Endothelial cell of hepatic sinusoid (primary cell): Measurements from ENCODE around the gene NUP50.

ENCODE experiments used
- in situ Hi-C: cut with HindIII; loops from 2 replicates; pipeline ENCODE4 v1.10.0; 2017; ENCODE audit warnings: low sequenced_read_pairs

Gene NUP50

GRCh38 chr22:45208696-45208992, 44.9 kb downstream of the NUP50 start:
- in situ Hi-C loops: no loop called here

DNA sequence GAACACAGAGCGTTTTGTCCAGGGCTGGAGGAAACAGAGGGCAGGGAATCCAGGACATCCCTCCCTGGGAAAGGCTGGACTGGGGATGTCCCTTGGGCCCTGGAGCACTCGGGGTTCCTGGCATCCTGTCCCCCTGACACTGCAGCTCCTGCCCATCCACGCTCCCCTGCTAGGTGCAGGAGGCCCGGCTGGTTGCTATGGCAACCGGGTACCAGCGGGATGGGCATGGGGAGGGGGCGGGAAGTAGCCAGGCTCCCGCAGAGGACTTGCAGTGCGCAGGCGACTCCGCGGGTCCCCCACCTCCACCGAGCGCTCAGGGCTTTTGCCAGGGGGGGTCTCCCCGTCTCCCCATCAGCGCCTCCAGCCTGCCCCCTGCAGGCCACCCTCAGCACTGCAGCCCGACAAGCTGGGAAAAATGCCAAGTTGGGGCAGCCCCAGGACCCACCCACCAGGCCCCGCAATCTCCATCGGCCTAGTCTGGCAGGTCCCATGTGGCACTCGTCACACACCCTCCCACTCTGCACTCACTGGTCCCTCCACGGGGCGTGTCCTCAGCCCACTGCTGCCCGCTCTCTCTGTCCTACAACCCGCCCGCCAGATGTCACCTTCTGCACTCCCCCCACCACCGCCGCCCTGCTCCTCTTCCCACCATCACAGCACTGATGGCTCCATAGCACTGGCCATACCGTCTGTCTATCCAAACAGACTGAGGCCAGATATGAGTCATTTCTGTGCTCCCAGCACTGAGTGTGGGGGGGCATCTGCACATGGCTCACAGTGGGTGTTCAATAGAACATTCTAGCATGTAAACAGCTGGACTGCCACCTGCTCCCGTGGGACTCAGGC, 45.5 kb downstream of the NUP50 start:
- in situ Hi-C loops: no loop called here

GRCh38 chr22:45210174-45210573, 46.4 kb downstream of the NUP50 start:
- in situ Hi-C loops: no loop called here

DNA sequence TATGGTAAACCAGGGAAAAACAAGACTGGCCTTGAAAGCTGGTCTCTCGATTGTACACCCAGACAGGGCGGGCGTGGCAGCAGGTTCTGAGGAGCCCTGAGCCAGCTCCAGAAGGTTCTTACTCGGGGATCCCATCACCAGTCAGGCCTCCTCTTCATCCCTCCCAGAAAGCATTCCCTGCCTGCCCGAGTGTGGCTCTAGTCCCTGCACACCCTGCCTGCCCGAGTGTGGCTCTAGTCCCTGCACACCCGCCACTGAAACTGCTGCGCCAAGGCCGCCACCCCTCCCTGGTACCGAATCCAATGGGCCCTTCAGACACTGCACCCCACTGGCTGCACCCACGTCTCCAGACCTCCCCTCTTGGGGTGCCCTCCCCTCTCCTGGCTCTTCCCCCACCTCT, 46.9 kb downstream of the NUP50 start:
- in situ Hi-C loops: no loop called here

DNA sequence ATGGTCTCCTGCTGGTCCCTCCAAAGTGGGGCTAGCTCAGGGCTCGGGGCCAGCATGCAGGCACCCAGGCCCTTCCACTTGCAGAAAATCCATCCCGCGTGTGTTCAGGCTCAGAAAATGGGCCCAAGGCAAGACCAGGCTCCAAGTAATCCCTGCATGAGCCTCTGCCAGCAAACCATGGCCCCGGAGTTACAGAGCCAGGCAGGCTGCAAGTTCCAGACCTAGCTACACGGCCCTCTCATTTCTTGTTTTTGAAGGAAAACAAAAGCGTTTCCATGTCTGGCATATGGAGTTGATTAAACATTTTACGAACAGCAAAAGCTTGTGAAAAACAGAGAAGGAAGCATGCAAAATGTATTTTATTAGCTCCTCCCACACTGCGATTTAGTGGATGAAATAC, 47.3 kb downstream of the NUP50 start:
- in situ Hi-C loops: no loop called here

DNA sequence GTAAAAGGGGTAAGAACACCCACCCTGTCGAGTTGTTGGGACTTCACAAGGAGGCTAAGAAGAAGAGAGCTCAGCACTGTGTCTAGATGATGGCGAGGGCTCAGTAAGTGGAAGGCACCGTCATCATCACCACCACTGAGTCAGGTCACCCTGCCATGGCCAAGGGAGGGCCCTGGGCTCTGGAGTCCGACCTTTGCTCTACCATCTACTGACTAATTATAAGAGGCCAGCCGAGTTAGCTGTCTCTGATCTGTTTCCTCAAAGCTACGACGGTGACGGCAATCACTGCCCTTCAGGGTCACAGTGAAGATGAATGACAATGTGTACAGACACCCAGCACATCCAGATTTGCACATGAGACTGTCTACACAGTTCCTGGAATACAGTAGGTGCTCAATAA, 47.7 kb downstream of the NUP50 start:
- in situ Hi-C loops: no loop called here

DNA sequence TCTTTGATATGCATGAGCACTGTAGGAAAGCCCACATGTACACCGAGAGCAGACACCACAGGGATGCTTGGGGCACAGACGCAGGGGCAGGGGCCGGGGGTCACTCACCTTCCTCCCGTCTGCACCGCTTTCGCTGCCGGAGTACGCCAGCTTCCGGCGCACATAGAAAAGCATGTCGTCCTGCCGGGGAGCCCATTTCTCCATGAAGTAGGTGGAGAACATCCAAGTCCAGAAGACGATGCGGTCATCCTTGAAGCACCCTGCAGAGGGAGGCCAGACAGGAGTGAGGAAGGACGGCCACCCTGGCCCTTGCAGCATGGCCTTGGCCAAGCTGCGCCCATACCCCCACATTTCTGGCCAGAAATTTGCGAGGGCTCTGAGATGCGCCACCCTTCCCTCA, 48.1 kb downstream of the NUP50 start:
- in situ Hi-C loops: no loop called here

DNA sequence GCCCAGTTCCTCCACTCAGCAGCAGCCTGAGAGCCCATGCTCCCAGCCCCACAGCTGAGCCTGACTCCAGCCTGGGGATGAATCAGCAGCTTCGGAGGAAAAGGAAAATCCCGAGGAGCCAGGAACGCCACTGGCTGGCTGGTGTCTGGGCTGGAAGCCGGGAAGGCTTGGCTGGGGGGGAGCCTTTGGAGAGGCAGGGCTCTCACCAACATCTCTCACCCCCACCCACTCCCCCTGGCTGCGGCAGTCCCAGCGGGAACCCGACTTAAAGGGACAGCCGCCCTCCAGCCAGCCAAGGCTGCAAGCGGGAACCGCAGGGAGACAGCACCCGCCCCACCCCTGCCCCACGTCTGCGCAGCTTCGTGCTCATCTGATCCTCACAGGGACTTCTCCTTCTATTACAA, 48.6 kb downstream of the NUP50 start:
- in situ Hi-C loops: no loop called here

- in situ Hi-C loops: no loop called here
Measured at GRCh38 chr22:45212992-45213751, 49.4 kb downstream of the NUP50 start.

- in situ Hi-C loops: no loop called here
Measured at GRCh38 chr22:45216133-45217003, 52.6 kb downstream of the NUP50 start.

- in situ Hi-C loops: no loop called here
Measured at GRCh38 chr22:45217345-45217744, 53.6 kb downstream of the NUP50 start.

DNA sequence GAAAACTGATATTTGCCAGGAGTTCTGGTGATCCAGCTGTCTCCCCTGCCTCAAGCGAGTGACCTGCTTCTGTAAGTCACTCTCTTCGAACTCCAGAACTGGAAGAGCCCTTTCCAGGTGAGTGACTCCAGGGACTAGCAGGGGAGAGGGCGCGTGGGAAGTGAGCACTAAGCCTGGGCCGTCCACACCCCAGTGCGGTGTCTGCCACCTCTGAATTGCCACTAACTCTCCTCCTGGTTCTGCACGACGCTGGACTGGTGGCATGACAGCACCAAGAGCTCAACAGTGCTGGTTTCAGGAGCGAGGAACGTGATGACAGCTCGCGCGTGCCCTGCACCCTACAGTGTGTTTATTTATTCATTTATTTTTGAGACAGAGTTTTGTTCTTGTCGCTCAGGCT, 54.1 kb downstream of the NUP50 start:
- in situ Hi-C loops: no loop called here

DNA sequence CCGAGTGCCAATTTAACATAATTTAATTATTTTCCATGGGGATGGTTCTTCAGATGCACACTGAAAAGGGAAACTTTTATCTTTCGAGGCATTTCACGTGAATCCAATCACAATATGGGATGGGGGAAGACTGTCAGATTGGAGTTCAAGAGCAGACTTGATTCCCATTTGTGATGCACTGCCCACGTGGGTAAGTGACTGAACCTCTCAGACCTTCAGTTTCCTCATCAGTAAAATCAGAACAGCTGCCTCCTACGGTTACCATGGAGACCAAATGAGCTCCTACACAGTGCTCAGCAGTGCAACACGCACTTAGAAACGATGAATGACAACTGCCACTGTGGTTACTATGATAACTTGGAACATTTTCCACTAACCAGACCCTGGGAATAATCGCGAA, 55.3 kb downstream of the NUP50 start:
- in situ Hi-C loops: no loop called here

GRCh38 chr22:45221201-45221600, 57.5 kb downstream of the NUP50 start:
- in situ Hi-C loops: no loop called here

DNA sequence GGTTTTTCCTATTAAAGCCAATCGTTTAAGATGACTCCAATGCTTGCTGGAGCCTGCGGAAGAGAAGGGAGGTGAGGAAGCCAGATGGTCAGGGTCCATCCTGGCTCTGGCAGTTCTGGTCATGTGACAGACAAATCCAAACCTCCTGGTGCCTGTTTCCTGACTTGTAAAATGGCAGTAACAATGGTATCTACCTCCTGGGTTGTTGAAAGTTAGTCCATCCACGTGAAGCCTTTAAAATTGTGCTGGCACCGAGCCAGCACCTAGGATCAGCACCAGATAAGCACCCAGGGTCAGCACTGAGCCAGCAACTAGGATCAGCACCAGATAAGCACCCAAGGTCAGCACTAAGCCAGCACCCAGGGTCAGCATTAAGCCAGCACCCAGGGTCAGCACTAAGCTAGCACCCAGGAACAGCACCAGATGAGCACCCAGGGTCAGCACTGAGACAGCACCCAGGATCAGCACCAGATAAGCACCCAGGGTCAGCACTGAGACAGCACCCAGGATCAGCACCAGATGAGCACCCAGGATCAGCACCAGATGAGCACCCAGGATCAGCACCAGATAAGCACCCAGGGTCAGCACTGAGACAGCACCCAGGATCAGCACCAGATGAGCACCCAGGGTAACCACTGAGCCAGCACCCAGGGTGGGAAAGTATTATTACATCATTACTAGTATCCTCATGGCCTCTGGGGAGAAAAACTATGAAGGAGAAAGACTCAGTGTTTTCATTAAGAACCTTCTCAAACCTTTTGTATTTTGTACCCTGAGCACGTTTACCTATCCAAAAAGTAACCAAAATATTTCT, 59.8 kb downstream of the NUP50 start:
- in situ Hi-C loops: no loop called here

DNA sequence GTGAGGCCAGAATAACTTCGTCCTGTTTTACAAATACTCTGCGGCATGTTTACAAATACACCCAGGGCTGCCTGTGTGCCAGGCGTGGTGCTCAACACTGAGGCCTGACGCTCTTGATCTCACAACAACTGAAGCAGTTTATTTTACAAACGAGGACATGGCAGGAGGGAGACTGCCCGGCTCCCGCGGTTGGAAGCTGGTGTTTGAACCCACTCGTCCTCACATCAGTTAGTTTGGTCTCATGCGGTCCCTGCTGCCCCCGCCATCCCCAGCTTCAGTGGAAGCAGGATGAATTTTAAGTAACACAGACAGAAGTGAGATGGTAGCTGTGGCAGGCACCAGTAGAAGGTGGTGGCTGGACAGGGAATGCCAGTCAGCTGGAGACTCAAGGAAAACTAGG, 60.6 kb downstream of the NUP50 start:
- in situ Hi-C loops: no loop called here

DNA sequence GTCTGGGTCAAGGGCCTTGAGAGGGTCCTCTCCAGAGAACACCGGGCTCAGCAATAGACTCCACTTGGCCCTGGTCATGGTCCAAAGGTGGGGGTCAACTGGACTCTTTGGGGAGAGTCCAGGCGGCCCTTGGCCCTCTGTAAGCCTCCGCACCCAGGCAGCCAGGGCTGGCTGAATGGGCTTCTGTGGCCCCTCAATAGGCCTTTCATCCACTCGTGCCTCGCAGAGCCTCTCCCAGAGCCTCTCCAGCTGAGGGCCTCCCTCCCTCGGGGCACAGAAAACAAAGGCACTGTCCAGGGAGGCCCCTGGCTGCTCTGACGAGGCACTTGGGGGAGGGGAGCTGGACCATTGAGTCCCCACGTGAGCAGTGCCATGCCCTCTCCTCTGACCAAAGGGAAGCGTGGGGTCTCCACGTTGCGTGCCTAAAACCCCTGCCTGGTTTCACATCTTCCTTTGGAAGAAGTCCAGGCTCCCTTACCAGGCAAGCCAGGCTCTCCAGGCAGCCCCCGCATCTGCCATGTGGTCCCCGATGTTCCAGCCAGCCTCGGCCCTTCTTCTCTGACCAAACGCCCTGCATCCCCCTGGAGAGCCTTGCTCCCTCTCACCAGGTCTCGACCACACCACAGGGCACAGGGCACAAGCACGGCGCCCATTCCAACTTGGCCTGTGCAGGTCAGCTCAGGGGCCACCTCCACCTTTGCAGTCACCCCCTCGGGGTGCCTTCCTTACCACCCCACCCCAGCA, 61.4 kb downstream of the NUP50 start:
- in situ Hi-C loops: no loop called here

- in situ Hi-C loops: no loop called here
Measured at GRCh38 chr22:45225732-45226502, 62.2 kb downstream of the NUP50 start.

GRCh38 chr22:45226503-45227186, 62.9 kb downstream of the NUP50 start:
- in situ Hi-C loops: no loop called here
